Measurements from ENCODE around the gene GABRA1. TPM values are rescaled to one million over a fixed set of nuclear protein-coding genes. Genes with fewer than 3 reads are reported as not detected.

Gene GABRA1
- total and polyA plus RNA-seq, 2 donors (not counting 1 experiment from before 2014, with no cell fraction given): 0.02 TPM; not detected in 1

DNA sequence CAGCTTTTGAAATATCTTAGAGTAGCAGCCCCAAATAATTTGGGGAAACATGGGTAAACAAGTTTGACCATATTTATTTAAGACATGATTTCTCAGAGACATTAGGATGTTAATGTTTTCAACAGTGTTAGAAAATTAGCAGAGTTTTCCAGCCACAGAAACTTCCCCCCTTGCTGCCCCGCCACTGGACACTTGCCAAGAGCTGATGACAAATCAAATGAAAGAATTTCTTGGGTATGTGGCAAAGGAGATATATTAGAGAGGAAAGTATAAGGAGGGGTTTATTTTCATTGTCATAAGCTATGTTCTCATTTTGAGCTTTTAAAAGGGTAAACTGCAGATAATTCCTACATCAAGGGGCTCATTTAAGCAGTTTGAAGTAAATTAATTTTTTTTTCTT lies 15.9 kb downstream of the GABRA1 start:
- TF ChIP-seq, protein P1, sequence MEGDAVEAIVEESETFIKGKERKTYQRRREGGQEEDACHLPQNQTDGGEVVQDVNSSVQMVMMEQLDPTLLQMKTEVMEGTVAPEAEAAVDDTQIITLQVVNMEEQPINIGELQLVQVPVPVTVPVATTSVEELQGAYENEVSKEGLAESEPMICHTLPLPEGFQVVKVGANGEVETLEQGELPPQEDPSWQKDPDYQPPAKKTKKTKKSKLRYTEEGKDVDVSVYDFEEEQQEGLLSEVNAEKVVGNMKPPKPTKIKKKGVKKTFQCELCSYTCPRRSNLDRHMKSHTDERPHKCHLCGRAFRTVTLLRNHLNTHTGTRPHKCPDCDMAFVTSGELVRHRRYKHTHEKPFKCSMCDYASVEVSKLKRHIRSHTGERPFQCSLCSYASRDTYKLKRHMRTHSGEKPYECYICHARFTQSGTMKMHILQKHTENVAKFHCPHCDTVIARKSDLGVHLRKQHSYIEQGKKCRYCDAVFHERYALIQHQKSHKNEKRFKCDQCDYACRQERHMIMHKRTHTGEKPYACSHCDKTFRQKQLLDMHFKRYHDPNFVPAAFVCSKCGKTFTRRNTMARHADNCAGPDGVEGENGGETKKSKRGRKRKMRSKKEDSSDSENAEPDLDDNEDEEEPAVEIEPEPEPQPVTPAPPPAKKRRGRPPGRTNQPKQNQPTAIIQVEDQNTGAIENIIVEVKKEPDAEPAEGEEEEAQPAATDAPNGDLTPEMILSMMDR (conservative IDR thresholded peaks at IDR 0.05 in 1 of 2, IDR thresholded peaks at IDR 0.05 in 1 of 2; ENCODE audit: low read depth in 1 of 2, low read length in 2 of 2): no peak
- TF ChIP-seq EZH2 (IDR thresholded peaks at IDR 0.05; ENCODE audit: low read length, missing control alignments): no peak
- H3K36me3 ChIP-seq (ENCODE audit: control insufficient read depth, insufficient read depth, low read length): no peaks in the 10 kb centered on the region
- no peaks in the 10 kb centered on the region for H3K9me3 ChIP-seq (ENCODE audit: control insufficient read depth, insufficient read depth, low read depth, low read length)
- no peak overlapping the region for H3K4me2 ChIP-seq (ENCODE audit: extremely low read depth, insufficient read depth, low read length)
- H3K4me3 ChIP-seq (replicated peaks in 1 of 4; ENCODE audit: control extremely low read depth in 1 of 4, insufficient read depth in 1 of 4, low read depth in 3 of 4, low read length in 4 of 4): no peak overlapping the region
- no peaks in the 10 kb centered on the region for H3K79me2 ChIP-seq (ENCODE audit: control insufficient read depth, insufficient read depth, low read length)
- no peaks in the 10 kb centered on the region for H4K20me1 ChIP-seq (ENCODE audit: control insufficient read depth, extremely low read depth, insufficient read depth, low read length)
- no peaks in the 10 kb centered on the region for H3K27me3 ChIP-seq (ENCODE audit: control insufficient read depth, insufficient read depth, low read length)
- H3K9ac ChIP-seq (ENCODE audit: insufficient read depth, low read length): no peak overlapping the region
- no peak overlapping the region for H3K27ac ChIP-seq (ENCODE audit: insufficient read depth, low read length)
- no peak overlapping the region for H2AFZ ChIP-seq (ENCODE audit: low read length)
- no peaks in the 10 kb centered on the region for H3K4me1 ChIP-seq (ENCODE audit: control insufficient read depth, extremely low read depth, insufficient read depth, low read length)
- DNase-seq (ENCODE audit: low read depth in 2 of 2): no peak

DNA sequence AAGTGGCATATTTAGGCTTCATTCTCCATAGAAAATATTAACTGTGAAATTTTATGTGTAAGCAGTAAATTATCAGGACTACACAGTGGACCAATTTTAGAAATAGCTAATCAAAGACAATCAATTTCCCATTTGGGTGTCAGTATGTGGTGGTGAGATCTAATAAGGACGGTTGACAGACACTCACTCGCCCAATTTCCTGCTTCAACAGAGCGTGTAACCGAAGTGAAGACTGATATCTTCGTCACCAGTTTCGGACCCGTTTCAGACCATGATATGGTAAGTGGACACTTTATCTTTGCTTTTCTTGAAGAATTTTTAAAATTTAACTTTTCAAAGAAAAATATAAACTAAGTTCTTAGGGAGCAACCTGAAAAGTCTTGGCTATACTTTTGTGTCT lies 17.6 kb downstream of the GABRA1 start:
- no peak overlapping the region for H2AFZ ChIP-seq (ENCODE audit: low read length)
- H3K27me3 ChIP-seq (ENCODE audit: control insufficient read depth, insufficient read depth, low read length): no peaks in the 10 kb centered on the region
- no peaks in the 10 kb centered on the region for H3K79me2 ChIP-seq (ENCODE audit: control insufficient read depth, insufficient read depth, low read length)
- H3K36me3 ChIP-seq (ENCODE audit: control insufficient read depth, insufficient read depth, low read length): no peaks in the 10 kb centered on the region
- no peak for TF ChIP-seq EZH2 (IDR thresholded peaks at IDR 0.05; ENCODE audit: low read length, missing control alignments)
- TF ChIP-seq, protein P1 (conservative IDR thresholded peaks at IDR 0.05 in 1 of 2, IDR thresholded peaks at IDR 0.05 in 1 of 2; ENCODE audit: low read depth in 1 of 2, low read length in 2 of 2): no peak
- no peak overlapping the region for H3K4me2 ChIP-seq (ENCODE audit: extremely low read depth, insufficient read depth, low read length)
- H4K20me1 ChIP-seq (ENCODE audit: control insufficient read depth, extremely low read depth, insufficient read depth, low read length): no peaks in the 10 kb centered on the region
- no peak for DNase-seq (ENCODE audit: low read depth in 2 of 2)
- no peak overlapping the region for H3K4me3 ChIP-seq (replicated peaks in 1 of 4; ENCODE audit: control extremely low read depth in 1 of 4, insufficient read depth in 1 of 4, low read depth in 3 of 4, low read length in 4 of 4)
- no peak overlapping the region for H3K9ac ChIP-seq (ENCODE audit: insufficient read depth, low read length)
- no peaks in the 10 kb centered on the region for H3K4me1 ChIP-seq (ENCODE audit: control insufficient read depth, extremely low read depth, insufficient read depth, low read length)
- H3K27ac ChIP-seq (ENCODE audit: insufficient read depth, low read length): no peak overlapping the region
- H3K9me3 ChIP-seq (ENCODE audit: control insufficient read depth, insufficient read depth, low read depth, low read length): no peaks in the 10 kb centered on the region

DNA sequence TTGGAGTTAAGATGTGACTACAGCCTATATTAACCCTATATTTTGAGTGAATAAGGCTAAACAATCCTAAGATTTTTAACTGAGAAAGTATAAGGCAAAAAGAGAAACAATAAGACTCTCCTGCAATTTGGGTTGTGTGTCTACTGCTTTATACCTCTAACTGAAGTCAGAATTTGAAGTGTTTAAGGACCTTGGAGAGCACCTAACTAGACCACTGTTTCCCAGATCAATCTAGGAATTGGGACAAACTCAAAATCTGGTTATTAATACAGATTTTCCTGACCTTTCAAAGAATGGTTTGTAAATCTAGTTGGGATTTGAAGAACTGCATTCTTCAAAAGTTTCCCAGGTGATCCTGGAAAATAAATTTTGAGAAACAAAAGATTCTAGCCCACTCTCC lies 42.1 kb downstream of the GABRA1 start:
- TF ChIP-seq EZH2 (IDR thresholded peaks at IDR 0.05; ENCODE audit: low read length, missing control alignments): no peak
- TF ChIP-seq, protein P1 (conservative IDR thresholded peaks at IDR 0.05 in 1 of 2, IDR thresholded peaks at IDR 0.05 in 1 of 2; ENCODE audit: low read depth in 1 of 2, low read length in 2 of 2): no peak
- no peak for DNase-seq (ENCODE audit: low read depth in 2 of 2)
- Histone ChIP-seq H3K36me3 (ENCODE audit: control insufficient read depth, insufficient read depth, low read length) (no peaks in the 10 kb centered on the region), H3K4me3 (replicated peaks in 1 of 4; ENCODE audit: control extremely low read depth in 1 of 4, insufficient read depth in 1 of 4, low read depth in 3 of 4, low read length in 4 of 4) (no peak overlapping the region), H3K9me3 (ENCODE audit: control insufficient read depth, insufficient read depth, low read depth, low read length) (no peaks in the 10 kb centered on the region), H2AFZ (ENCODE audit: low read length) (no peak overlapping the region), H3K27me3 (ENCODE audit: control insufficient read depth, insufficient read depth, low read length) (no peaks in the 10 kb centered on the region), H3K9ac (ENCODE audit: insufficient read depth, low read length) (no peak overlapping the region), H3K79me2 (ENCODE audit: control insufficient read depth, insufficient read depth, low read length) (no peaks in the 10 kb centered on the region), H4K20me1 (ENCODE audit: control insufficient read depth, extremely low read depth, insufficient read depth, low read length) (no peaks in the 10 kb centered on the region), H3K4me1 (ENCODE audit: control insufficient read depth, extremely low read depth, insufficient read depth, low read length) (no peaks in the 10 kb centered on the region), H3K27ac (ENCODE audit: insufficient read depth, low read length) (no peak overlapping the region), H3K4me2 (ENCODE audit: extremely low read depth, insufficient read depth, low read length) (no peak overlapping the region)

All from fibroblast of lung (primary cell).